Activated CD8-positive, alpha-beta T cell treated with anti-CD3 and anti-CD28 coated beads for 36 hours (primary cell): ENCODE data around the gene MCU. TPM values are rescaled to one million over a fixed set of nuclear protein-coding genes. Genes with fewer than 3 reads are reported as not detected.

Source experiments
- ATAC-seq: fragments of 200-7000 bp; cut with Tn5 transposase; one replicate; pipeline ENCODE4 v1.10.0; 2021; ENCODE audit warnings: mild to moderate bottlenecking, moderate library complexity
- CTCF ChIA-PET: fragments of 350-600 bp; sonication (Branson Sonifier 250); formaldehyde crosslinking; loops from one replicate; lab custom pipeline; 2021; ENCODE audit warnings: antibody characterized with exemption; lab: Charles Lee
- POLR2A ChIA-PET: fragments of 350-600 bp; sonication (Branson Sonifier 250); formaldehyde crosslinking; loops from one replicate; lab custom pipeline; 2021; ENCODE audit warnings: antibody characterized with exemption; lab: Charles Lee
- DNase-seq: peaks from one replicate; pipeline ENCODE4 v3.0.0-alpha.2; 2020
- H3K27ac Mint-ChIP-seq: one replicate; pipeline ENCODE4 v1.8.0; 2021; ENCODE audit warnings: mild to moderate bottlenecking, mixed read lengths
- H3K27me3 Mint-ChIP-seq: one replicate; pipeline ENCODE4 v1.8.0; 2021; ENCODE audit warnings: mixed read lengths
- H3K36me3 Mint-ChIP-seq: one replicate; pipeline ENCODE4 v1.8.0; 2021; ENCODE audit warnings: low read depth, mixed read lengths
- H3K4me1 Mint-ChIP-seq: one replicate; pipeline ENCODE4 v1.8.0; 2021; ENCODE audit warnings: low read depth, mixed read lengths
- H3K4me3 Mint-ChIP-seq: one replicate; pipeline ENCODE4 v1.8.0; 2021; ENCODE audit warnings: mild to moderate bottlenecking, moderate library complexity, mixed read lengths
- H3K9me3 Mint-ChIP-seq: one replicate; pipeline ENCODE4 v1.8.0; 2021; ENCODE audit warnings: mixed read lengths
- intact Hi-C: fragments of 100-400 bp; cut with micrococcal nuclease; formaldehyde crosslinking; loops from one replicate; pipeline ENCODE4 v1.10.0; 2022
- total RNA-seq, 2 experiments: library from RNA; stranded (reverse); gene quantifications; one replicate each; pipeline ENCODE4 v1.2.3, GENCODE V29; 2021
- TF ChIP-seq, protein P1 (sequence below): fragments of 200-600 bp; IDR thresholded peaks from one replicate; pipeline ENCODE4 v1.8.0; 2022; ENCODE audit warnings: antibody characterized with exemption, mild to moderate bottlenecking

The MCU gene
- total RNA-seq, 2 experiments from 2014 or later = 17.1 to 18.3 TPM

GRCh38 chr10:72801263-72801868 lies 109.4 kb downstream of the MCU start:
- no peaks in the 10 kb centered on the region for H3K27me3 Mint-ChIP-seq
- ChIA-PET CTCF (no interaction called here), POLR2A (no interaction called here)
- H3K36me3 Mint-ChIP-seq = no peaks in the 10 kb centered on the region
- no peaks in the 10 kb centered on the region for H3K9me3 Mint-ChIP-seq
- peaks cover 16% of the 10 kb centered on the region for H3K4me1 Mint-ChIP-seq
- TF ChIP-seq, protein P1, sequence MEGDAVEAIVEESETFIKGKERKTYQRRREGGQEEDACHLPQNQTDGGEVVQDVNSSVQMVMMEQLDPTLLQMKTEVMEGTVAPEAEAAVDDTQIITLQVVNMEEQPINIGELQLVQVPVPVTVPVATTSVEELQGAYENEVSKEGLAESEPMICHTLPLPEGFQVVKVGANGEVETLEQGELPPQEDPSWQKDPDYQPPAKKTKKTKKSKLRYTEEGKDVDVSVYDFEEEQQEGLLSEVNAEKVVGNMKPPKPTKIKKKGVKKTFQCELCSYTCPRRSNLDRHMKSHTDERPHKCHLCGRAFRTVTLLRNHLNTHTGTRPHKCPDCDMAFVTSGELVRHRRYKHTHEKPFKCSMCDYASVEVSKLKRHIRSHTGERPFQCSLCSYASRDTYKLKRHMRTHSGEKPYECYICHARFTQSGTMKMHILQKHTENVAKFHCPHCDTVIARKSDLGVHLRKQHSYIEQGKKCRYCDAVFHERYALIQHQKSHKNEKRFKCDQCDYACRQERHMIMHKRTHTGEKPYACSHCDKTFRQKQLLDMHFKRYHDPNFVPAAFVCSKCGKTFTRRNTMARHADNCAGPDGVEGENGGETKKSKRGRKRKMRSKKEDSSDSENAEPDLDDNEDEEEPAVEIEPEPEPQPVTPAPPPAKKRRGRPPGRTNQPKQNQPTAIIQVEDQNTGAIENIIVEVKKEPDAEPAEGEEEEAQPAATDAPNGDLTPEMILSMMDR = no peak
- no peak for DNase-seq
- H3K27ac Mint-ChIP-seq = no peak overlapping the region
- intact Hi-C loops = no loop called here
- H3K4me3 Mint-ChIP-seq = no peak overlapping the region
- peak; percentile 24 for ATAC-seq

GRCh38 chr10:72802332-72802731 lies 110.4 kb downstream of the MCU start:
- CTCF ChIA-PET = no interaction called here
- no peak overlapping the region for H3K4me3 Mint-ChIP-seq

DNA sequence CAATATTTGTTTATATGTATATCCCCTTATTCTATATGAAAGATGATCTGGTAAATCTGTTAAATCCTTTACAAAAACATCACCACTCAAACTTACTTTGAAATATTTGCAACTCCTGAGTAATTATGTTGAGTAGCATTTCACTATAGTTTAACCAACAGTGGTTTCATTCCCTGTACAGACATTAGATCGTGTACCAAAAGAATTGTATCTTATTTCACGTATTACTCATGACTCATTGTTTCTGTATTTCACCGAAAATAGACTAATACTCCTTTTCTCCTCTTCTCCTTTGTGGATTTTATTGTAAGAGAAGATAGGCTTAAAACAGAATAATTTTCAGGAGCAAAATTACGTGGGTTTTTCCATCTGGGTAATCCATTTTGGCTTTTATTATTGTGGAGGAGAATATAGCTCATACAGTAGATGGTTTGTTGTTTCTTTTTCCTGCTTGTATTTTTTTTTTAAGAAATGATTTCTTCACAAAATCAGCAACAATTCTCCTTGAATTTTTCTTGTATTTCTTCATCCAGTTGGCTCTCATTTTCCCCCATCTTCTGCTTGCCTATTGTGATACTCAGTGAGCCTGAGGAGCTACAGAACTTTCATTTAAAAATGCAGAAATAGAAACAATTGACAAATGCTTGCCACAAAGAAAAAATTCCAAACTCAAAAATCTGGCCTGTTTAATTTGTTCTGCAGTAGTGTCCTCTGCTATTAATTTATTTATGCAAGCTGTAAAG lies 111.0 kb downstream of the MCU start:
- DNase-seq (no peak), ATAC-seq (no peak)
- Mint-ChIP-seq H3K36me3 (no peaks in the 10 kb centered on the region), H3K27me3 (no peaks in the 10 kb centered on the region), H3K4me3 (no peak overlapping the region), H3K27ac (no peak overlapping the region), H3K4me1 (peaks cover 16% of the 10 kb centered on the region), H3K9me3 (no peaks in the 10 kb centered on the region)
- ChIA-PET CTCF (no interaction called here), POLR2A (interaction anchor here (1.0 kb wide), 1 partner anchor 110 kb away, joined by 4 read pairs; no protein-coding TSS in a partner anchor)
- TF ChIP-seq, protein P1 = no peak
- intact Hi-C loops = no loop called here

More at GRCh38 chr10:72802332-72802731, 110.4 kb downstream of the MCU start:
- peaks cover 16% of the 10 kb centered on the region for H3K4me1 Mint-ChIP-seq
- DNase-seq (no peak), ATAC-seq (no peak)
- H3K36me3 Mint-ChIP-seq = no peaks in the 10 kb centered on the region
- H3K27me3 Mint-ChIP-seq = no peaks in the 10 kb centered on the region
- intact Hi-C loops = no loop called here
- no peak overlapping the region for H3K27ac Mint-ChIP-seq
- H3K9me3 Mint-ChIP-seq = no peaks in the 10 kb centered on the region
- POLR2A ChIA-PET = no interaction called here
- TF ChIP-seq, protein P1 = no peak

DNA sequence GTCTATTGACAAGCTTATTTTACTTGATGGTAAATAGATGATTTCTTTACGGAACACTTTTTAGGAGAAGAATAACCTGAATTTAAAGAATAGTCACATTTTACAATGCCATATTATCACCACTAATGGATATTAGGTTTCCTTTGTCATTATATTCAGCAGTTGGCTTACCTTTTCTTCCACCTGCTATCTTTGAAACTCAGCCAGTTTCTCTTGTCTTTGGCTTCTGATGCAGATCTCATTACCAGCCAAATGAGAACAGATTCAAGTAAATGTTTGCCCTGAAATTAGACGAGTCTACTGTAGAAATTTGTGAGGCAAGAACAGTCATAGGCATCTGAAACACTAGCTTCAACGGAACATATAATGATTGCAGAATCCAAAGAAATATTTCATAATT lies 116.1 kb downstream of the MCU start:
- Mint-ChIP-seq H3K27me3 (no peaks in the 10 kb centered on the region), H3K36me3 (peaks cover 3% of the 10 kb centered on the region), H3K9me3 (no peaks in the 10 kb centered on the region), H3K4me3 (no peak overlapping the region), H3K27ac (no peak overlapping the region), H3K4me1 (peaks cover 2% of the 10 kb centered on the region)
- TF ChIP-seq, protein P1 = no peak
- ChIA-PET CTCF (no interaction called here), POLR2A (no interaction called here)
- no peak for DNase-seq
- intact Hi-C loops = no loop called here
- ATAC-seq = no peak

GRCh38 chr10:72809006-72809405 lies 117.1 kb downstream of the MCU start:
- Mint-ChIP-seq H3K27ac (no peak overlapping the region), H3K4me3 (no peak overlapping the region), H3K27me3 (no peaks in the 10 kb centered on the region), H3K9me3 (no peaks in the 10 kb centered on the region), H3K4me1 (no peaks in the 10 kb centered on the region), H3K36me3 (peaks cover 3% of the 10 kb centered on the region)
- intact Hi-C loops = no loop called here
- ChIA-PET POLR2A (no interaction called here), CTCF (interaction anchor here (1.0 kb wide), 1 partner anchor 63 kb away, joined by 3 read pairs; no protein-coding TSS in a partner anchor)
- TF ChIP-seq, protein P1 = no peak
- ATAC-seq (no peak), DNase-seq (no peak)
